Breast epithelium (tissue), 4 donors: Measurements from ENCODE around the gene NUFIP2. TPM values are rescaled to one million over a fixed set of nuclear protein-coding genes. Genes with fewer than 3 reads are reported as not detected.
A peak's percentile ranks its signal among the peaks of the same experiment; 100 is the strongest.

ENCODE experiments used
- DNase-seq, 2 donors: peaks; one replicate each; pipeline ENCODE4 v3.0.0-alpha.2; 2019; ENCODE audit warnings: low spot score in 2 of 2
- H3K27ac ChIP-seq, 2 donors: fragments of 200-600 bp; sonication (generic) in 1 of 2; one replicate each; pipeline ENCODE4 v1.5.1; 2016 to 2019; ENCODE audit warnings: mild to moderate bottlenecking in 1 of 2
- H3K27me3 ChIP-seq, 2 donors: fragments of 200-600 bp; sonication (generic) in 1 of 2; one replicate each; pipeline versions ENCODE4 v1.5.1 to v1.6.0; 2017 to 2019; ENCODE audit warnings: control low read depth in 1 of 2, mild to moderate bottlenecking in 1 of 2
- H3K36me3 ChIP-seq: fragments of 200-600 bp; one replicate; pipeline ENCODE4 v1.5.1; 2019
- H3K4me1 ChIP-seq, 2 donors: fragments of 200-600 bp; sonication (generic); one replicate each; pipeline ENCODE4 v1.5.1; 2016 to 2019; ENCODE audit warnings: control low read depth in 1 of 2
- H3K4me3 ChIP-seq, 3 donors: fragments of 200-600 bp; sonication (generic); 1 replicate in 2 of 3; 2 replicates in 1 of 3; pipeline ENCODE4 v1.5.1; 2016 to 2019; ENCODE audit warnings: mild to moderate bottlenecking in 3 of 3, moderate library complexity in 2 of 3
- H3K9me3 ChIP-seq, 2 donors: fragments of 200-600 bp; sonication (generic) in 1 of 2; one replicate each; pipeline ENCODE4 v1.5.1; 2016 to 2019; ENCODE audit warnings: control low read depth in 1 of 2
- CTCF ChIP-seq, 3 donors: fragments of 450-650 bp; IDR thresholded peaks; one replicate each; pipeline ENCODE4 v1.5.1; 2016 to 2017; ENCODE audit warnings: antibody characterized with exemption in 3 of 3, mild to moderate bottlenecking in 3 of 3, moderate library complexity in 3 of 3
- POLR2A ChIP-seq: fragments of 450-650 bp; IDR thresholded peaks from one replicate; pipeline ENCODE4 v1.6.1; 2016; ENCODE audit warnings: antibody characterized with exemption, mild to moderate bottlenecking, moderate library complexity
- POLR2AphosphoS5 ChIP-seq, 3 donors: sonication (generic); formaldehyde crosslinking; IDR thresholded peaks; one replicate each; pipeline ENCODE4 v1.6.1; 2017; ENCODE audit warnings: antibody characterized with exemption in 3 of 3
- intact Hi-C: fragments of 100-400 bp; cut with DNase I; formaldehyde crosslinking; loops from one replicate; pipeline ENCODE4 v1.15.1; 2023; ENCODE audit warnings: low total_unique reads
- total RNA-seq, 3 donors: library from RNA; depleted of rRNA; stranded (reverse); fragments of >200 nt; gene quantifications; one replicate each; pipeline ENCODE4 v1.1.0, GENCODE V29; 2016

NUFIP2 gene
- total RNA-seq, 3 donors from 2014 or later: 35.8 to 46.2 (median 36.4) TPM

- intact Hi-C loops: no loop called here
- H3K27ac ChIP-seq: no peak overlapping the region
- no peak for DNase-seq
These were observed 77.8 kb downstream of the NUFIP2 start for GRCh38 chr17:29216181-29216580.

DNA sequence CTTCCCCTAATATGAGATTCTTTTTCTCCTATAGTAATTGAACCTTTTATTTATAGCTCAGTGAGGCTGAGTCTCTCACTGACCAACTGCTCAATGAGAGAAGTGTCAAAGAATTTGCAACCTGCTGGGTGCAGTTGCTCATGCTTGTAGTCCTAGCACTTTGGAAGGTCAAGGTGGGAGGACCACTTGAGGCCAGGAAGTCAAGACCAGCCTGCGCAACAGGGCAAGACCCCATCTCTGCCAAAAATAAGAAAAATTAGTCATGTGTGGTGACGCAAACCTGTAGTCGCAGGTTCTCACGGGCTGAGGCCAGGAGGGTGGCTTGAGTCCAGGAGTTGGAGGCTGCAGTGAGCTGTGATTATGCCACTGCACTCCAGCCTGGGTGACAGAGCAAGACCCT is 78.2 kb downstream of the NUFIP2 start:
- no peaks in the 10 kb centered on the region for H3K27me3 ChIP-seq
- no peaks in the 10 kb centered on the region for H3K4me1 ChIP-seq
- H3K27ac ChIP-seq: no peak overlapping the region
- H3K36me3 ChIP-seq: no peaks in the 10 kb centered on the region
- no peaks in the 10 kb centered on the region for H3K9me3 ChIP-seq
- intact Hi-C loops: no loop called here
- no peak for DNase-seq
- H3K4me3 ChIP-seq: no peak overlapping the region
- TF ChIP-seq POLR2A: no peak
- no peak for TF ChIP-seq CTCF (IDR thresholded peaks at IDR 0.05)
- no peak for TF ChIP-seq POLR2AphosphoS5 (IDR thresholded peaks at IDR 0.05)

More at GRCh38 chr17:29216181-29216580, 77.8 kb downstream of the NUFIP2 start:
- H3K4me3 ChIP-seq: no peak overlapping the region
- H3K9me3 ChIP-seq: no peaks in the 10 kb centered on the region
- H3K36me3 ChIP-seq: no peaks in the 10 kb centered on the region
- no peak for TF ChIP-seq CTCF (IDR thresholded peaks at IDR 0.05)
- no peak for TF ChIP-seq POLR2A
- no peak for TF ChIP-seq POLR2AphosphoS5 (IDR thresholded peaks at IDR 0.05)
- no peaks in the 10 kb centered on the region for H3K4me1 ChIP-seq
- H3K27me3 ChIP-seq: no peaks in the 10 kb centered on the region

GRCh38 chr17:29215174-29215573 is 78.8 kb downstream of the NUFIP2 start:
- DNase-seq: no peak
- intact Hi-C loops: no loop called here

GRCh38 chr17:29214215-29215146 is 79.5 kb downstream of the NUFIP2 start:
- TF ChIP-seq POLR2AphosphoS5 (IDR thresholded peaks at IDR 0.05) (no peak), CTCF (IDR thresholded peaks at IDR 0.05) (no peak), POLR2A (no peak)
- DNase-seq: no peak
- H3K36me3 ChIP-seq: no peaks in the 10 kb centered on the region
- H3K27ac ChIP-seq: no peak overlapping the region
- no peaks in the 10 kb centered on the region for H3K4me1 ChIP-seq
- H3K4me3 ChIP-seq: no peak overlapping the region
- H3K27me3 ChIP-seq: no peaks in the 10 kb centered on the region
- no peaks in the 10 kb centered on the region for H3K9me3 ChIP-seq
- intact Hi-C loops: no loop called here

More at GRCh38 chr17:29215174-29215573, 78.8 kb downstream of the NUFIP2 start:
- H3K36me3 ChIP-seq: no peaks in the 10 kb centered on the region
- no peaks in the 10 kb centered on the region for H3K27me3 ChIP-seq
- H3K4me1 ChIP-seq: no peaks in the 10 kb centered on the region
- H3K27ac ChIP-seq: no peak overlapping the region
- H3K4me3 ChIP-seq: no peak overlapping the region
- no peaks in the 10 kb centered on the region for H3K9me3 ChIP-seq
- TF ChIP-seq POLR2AphosphoS5 (IDR thresholded peaks at IDR 0.05) (no peak), CTCF (IDR thresholded peaks at IDR 0.05) (no peak), POLR2A (no peak)

- H3K4me3 ChIP-seq: no peak overlapping the region
- no peaks in the 10 kb centered on the region for H3K4me1 ChIP-seq
- intact Hi-C loops: no loop called here
- no peaks in the 10 kb centered on the region for H3K9me3 ChIP-seq
- no peaks in the 10 kb centered on the region for H3K36me3 ChIP-seq
- TF ChIP-seq POLR2A (no peak), CTCF (IDR thresholded peaks at IDR 0.05) (no peak), POLR2AphosphoS5 (IDR thresholded peaks at IDR 0.05) (no peak)
- H3K27me3 ChIP-seq: no peaks in the 10 kb centered on the region
- DNase-seq: peak in 1 of 2 donors; percentile 27
- peak overlapping the region in 1 of 2 donors; percentile 35 for H3K27ac ChIP-seq
These were observed 81.2 kb downstream of the NUFIP2 start for GRCh38 chr17:29212681-29213121.
